Tibial artery (tissue), 4 donors: ENCODE measurements around the gene MACF1.
A peak's percentile ranks its signal among the peaks of the same experiment; 100 is the strongest.

Experiments
- DNase-seq, 2 donors: peaks; one replicate each; pipeline ENCODE4 v3.0.0-alpha.2; 2019
- H3K27ac ChIP-seq, 2 donors: fragments of 200-600 bp; sonication (generic) in 1 of 2; 1 replicate in 1 of 2; 2 replicates in 1 of 2; pipeline ENCODE4 v1.5.1; 2018 to 2019; ENCODE audit warnings: mild to moderate bottlenecking in 1 of 2
- H3K27me3 ChIP-seq, 2 donors: fragments of 200-600 bp; sonication (generic) in 1 of 2; one replicate each; pipeline versions ENCODE4 v1.5.1 to v1.6.0; 2016 to 2019
- H3K36me3 ChIP-seq, 3 donors: fragments of 200-600 bp; sonication (generic) in 2 of 3; one replicate each; pipeline ENCODE4 v1.5.1; 2016 to 2019; ENCODE audit warnings: mild to moderate bottlenecking in 2 of 3
- H3K4me1 ChIP-seq, 4 donors: fragments of 200-600 bp; sonication (generic) in 2 of 4; 1 replicate in 3 of 4; 2 replicates in 1 of 4; pipeline ENCODE4 v1.5.1; 2016 to 2019
- H3K4me3 ChIP-seq, 2 donors: fragments of 200-600 bp; sonication (generic) in 1 of 2; 1 replicate in 1 of 2; 2 replicates in 1 of 2; pipeline ENCODE4 v1.5.1; 2018 to 2019; ENCODE audit warnings: mild to moderate bottlenecking in 2 of 2
- H3K9me3 ChIP-seq, 3 donors: fragments of 200-600 bp; sonication (generic) in 1 of 3; one replicate each; pipeline ENCODE4 v1.5.1; 2016 to 2019
- CTCF ChIP-seq, 2 experiments: fragments of 200-600 bp in 1 of 2; fragments of 450-650 bp in 1 of 2; IDR thresholded peaks; one replicate each; pipeline ENCODE4 v1.5.1; 2017 to 2019; ENCODE audit warnings: antibody characterized with exemption in 2 of 2, mild to moderate bottlenecking in 1 of 2, moderate library complexity in 1 of 2
- intact Hi-C: fragments of 100-400 bp; cut with DNase I; formaldehyde crosslinking; loops from one replicate; pipeline ENCODE4 v1.15.0; 2023; ENCODE audit warnings: low total_unique reads

Gene MACF1

DNA sequence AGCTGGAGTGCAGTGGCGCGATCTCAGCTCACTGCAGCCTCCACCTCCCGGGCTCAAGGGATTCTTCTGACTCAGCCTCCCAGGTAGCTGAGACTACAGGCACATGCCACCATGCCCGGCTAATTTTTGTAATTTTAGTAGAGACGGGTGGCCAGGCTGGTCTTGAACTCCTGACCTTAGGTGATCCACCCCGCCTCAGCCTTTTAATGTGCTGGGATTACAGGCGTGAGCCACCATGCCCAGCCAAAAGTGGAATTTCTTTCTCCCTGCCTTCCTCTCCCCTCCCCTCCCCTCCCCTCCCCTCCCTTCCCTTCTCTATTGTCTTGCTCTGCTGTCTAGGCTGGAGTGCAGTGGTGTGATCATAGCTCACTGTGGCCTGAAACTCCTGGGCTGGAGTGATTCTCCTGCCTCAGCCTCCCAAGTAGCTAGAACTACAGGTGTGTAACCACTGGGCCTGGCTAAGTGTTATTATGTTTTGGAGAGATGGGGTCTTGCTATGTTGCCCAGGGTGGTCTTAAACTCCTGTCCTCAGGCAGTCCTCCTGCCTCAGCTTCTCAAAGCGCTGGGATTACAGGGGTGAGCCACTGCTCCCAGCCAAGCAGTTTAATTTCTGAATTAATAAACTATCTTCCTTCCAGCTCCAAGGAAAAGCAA is 10.0 kb upstream of the MACF1 start:
- intact Hi-C loops: loop anchor here (5.0 to 10.0 kb wide), 3 partner anchors 60 to 210 kb away; no protein-coding TSS in a partner anchor
- H3K4me3 ChIP-seq: no peak overlapping the region
- no peak for TF ChIP-seq CTCF (IDR thresholded peaks at IDR 0.05)
- H3K27ac ChIP-seq: peak overlapping the region; percentile 79 to 83
- DNase-seq: no peak
- no peaks in the 10 kb centered on the region for H3K9me3 ChIP-seq
- H3K27me3 ChIP-seq: no peaks in the 10 kb centered on the region
- H3K36me3 ChIP-seq: no peaks in the 10 kb centered on the region
- peaks cover 9 to 80% (median 50%) of the 10 kb centered on the region in 4 donors for H3K4me1 ChIP-seq

DNA sequence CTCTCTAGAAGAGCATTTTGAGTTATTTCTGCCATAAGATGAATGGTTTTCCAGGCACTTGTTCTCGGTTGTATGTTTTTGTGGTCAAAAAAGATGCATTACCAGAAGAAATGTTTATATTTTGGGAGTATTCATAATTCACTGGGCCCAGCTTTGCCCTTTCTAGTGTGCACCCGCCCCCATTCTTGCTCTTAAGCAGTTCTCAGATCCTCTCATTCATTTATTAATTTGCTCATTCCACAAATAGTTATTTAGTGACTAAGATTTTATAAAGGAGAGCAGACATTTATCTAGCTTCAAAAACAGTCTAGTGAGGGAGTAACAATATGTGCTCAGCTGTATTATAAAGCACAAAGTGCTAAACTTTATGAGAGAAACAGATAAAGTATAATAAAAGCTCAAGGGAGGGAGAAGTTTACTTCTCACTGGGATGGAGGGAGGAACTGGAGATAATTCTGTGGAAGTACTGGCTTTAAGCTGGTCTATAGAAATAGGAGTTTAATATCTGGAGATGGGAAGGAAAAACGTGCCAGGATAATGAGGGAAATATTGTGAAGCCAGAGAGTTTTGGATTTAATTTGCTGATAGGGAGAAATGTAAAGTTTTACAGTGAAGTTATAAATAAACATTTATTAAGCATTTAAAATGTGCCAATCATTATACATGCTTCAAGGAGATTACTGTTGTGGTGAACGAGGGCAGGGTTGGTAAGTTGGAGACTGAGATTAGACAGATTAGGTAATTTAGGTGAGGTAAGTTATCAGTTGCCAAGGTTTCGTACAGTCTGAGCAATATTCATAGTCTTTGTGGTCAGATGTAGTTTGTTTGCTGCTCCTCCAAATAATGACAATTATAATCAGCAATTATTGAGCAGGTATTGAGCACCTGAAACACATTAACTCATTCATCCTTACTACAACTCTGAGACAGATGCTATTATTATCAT is 9.1 kb upstream of the MACF1 start:
- no peak for DNase-seq
- H3K36me3 ChIP-seq: no peaks in the 10 kb centered on the region
- H3K27ac ChIP-seq: peak overlapping the region; percentile 79 to 83
- H3K27me3 ChIP-seq: no peaks in the 10 kb centered on the region
- no peaks in the 10 kb centered on the region for H3K9me3 ChIP-seq
- intact Hi-C loops: loop anchor here (10.0 kb wide), 2 partner anchors 61 to 209 kb away; no protein-coding TSS in a partner anchor
- H3K4me3 ChIP-seq: no peak overlapping the region
- no peak for TF ChIP-seq CTCF (IDR thresholded peaks at IDR 0.05)
- peaks cover 9 to 71% (median 50%) of the 10 kb centered on the region in 4 donors for H3K4me1 ChIP-seq

GRCh38 chr1:39196244-39197215 is 8.0 kb upstream of the MACF1 start:
- H3K27ac ChIP-seq: peak overlapping the region; percentile 79 to 83
- no peaks in the 10 kb centered on the region for H3K36me3 ChIP-seq
- no peak for TF ChIP-seq CTCF (IDR thresholded peaks at IDR 0.05)
- no peak for DNase-seq
- H3K4me1 ChIP-seq: peaks cover 9 to 60% (median 47%) of the 10 kb centered on the region in 4 donors
- H3K27me3 ChIP-seq: no peaks in the 10 kb centered on the region
- no peak overlapping the region for H3K4me3 ChIP-seq
- intact Hi-C loops: loop anchor here (10.0 kb wide), 2 partner anchors 62 to 208 kb away; no protein-coding TSS in a partner anchor
- H3K9me3 ChIP-seq: no peaks in the 10 kb centered on the region

DNA sequence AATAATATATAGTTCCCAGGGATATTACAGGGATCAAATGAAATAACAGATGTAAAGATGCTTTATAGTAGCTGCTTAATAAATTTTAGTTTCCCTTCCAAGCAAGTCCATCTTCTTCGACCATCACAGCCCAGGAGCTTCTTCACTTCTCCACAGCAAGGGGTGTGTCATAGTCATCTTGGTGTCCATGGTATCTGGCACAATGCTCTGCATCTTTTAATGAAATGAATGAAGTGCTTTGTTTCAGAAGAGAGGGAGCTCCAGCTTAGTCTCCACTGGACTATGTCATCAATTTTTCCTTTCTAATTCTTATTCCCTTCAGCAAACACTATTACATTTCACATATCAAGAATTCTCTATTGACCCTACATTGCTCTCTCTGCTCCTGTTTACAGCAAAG is 4.9 kb upstream of the MACF1 start:
- H3K27ac ChIP-seq: no peak overlapping the region
- no peaks in the 10 kb centered on the region for H3K36me3 ChIP-seq
- intact Hi-C loops: loop anchor here (10.0 kb wide), 2 partner anchors 65 to 205 kb away; no protein-coding TSS in a partner anchor
- no peak for DNase-seq
- H3K27me3 ChIP-seq: no peaks in the 10 kb centered on the region
- no peaks in the 10 kb centered on the region for H3K9me3 ChIP-seq
- H3K4me1 ChIP-seq: peaks cover 9 to 46% (median 32%) of the 10 kb centered on the region in 4 donors
- no peak overlapping the region for H3K4me3 ChIP-seq
- no peak for TF ChIP-seq CTCF (IDR thresholded peaks at IDR 0.05)
